CD14-positive monocyte (primary cell): ENCODE measurements around the gene CAST. TPM values are rescaled to one million over a fixed set of nuclear protein-coding genes. Genes with fewer than 3 reads are reported as not detected.

Experiments used
- DNase-seq, 3 donors: peaks; one replicate each; pipeline ENCODE4 v3.0.0-alpha.2; 2011 to 2022
- H2AFZ ChIP-seq: 2 replicates; pipeline ENCODE4 v1.6.0; 2012; ENCODE audit warnings: mild to moderate bottlenecking, low read depth, low read length, inconsistent platforms; ENCODE audit not compliant: insufficient read depth, poor library complexity, severe bottlenecking
- H3K27ac ChIP-seq, 2 donors: 1 replicate in 1 of 2; 2 replicates in 1 of 2; pipeline ENCODE4 v1.5.1; 2012 to 2013; ENCODE audit warnings: low read length in 2 of 2, control low read depth in 1 of 2, inconsistent platforms in 1 of 2, low read depth in 1 of 2, mild to moderate bottlenecking in 1 of 2
- H3K27me3 ChIP-seq, 2 donors: one replicate each; pipeline versions ENCODE4 v1.6.0 to v1.6.1; 2011 to 2013; ENCODE audit warnings: low read length in 2 of 2; ENCODE audit not compliant: control insufficient read depth in 2 of 2, insufficient read depth in 2 of 2
- H3K36me3 ChIP-seq, 2 donors: replicated peaks in 1 of 2; 1 replicate in 1 of 2; 2 replicates in 1 of 2; pipeline versions ENCODE4 v1.5.1 to v1.6.1; 2012 to 2013; ENCODE audit warnings: low read length in 2 of 2, control low read depth in 1 of 2, inconsistent platforms in 1 of 2, mild to moderate bottlenecking in 1 of 2; ENCODE audit not compliant: insufficient read depth in 2 of 2, control insufficient read depth in 1 of 2
- H3K4me1 ChIP-seq, 2 donors: 1 replicate in 1 of 2; 2 replicates in 1 of 2; pipeline versions ENCODE4 v1.5.1 to v1.6.1; 2012 to 2013; ENCODE audit warnings: low read length in 2 of 2, control low read depth in 1 of 2, inconsistent platforms in 1 of 2, mild to moderate bottlenecking in 1 of 2, moderate library complexity in 1 of 2; ENCODE audit not compliant: insufficient read depth in 2 of 2, control insufficient read depth in 1 of 2
- H3K4me2 ChIP-seq: replicated peaks from 2 replicates; pipeline ENCODE3; 2012; ENCODE audit warnings: low read length, moderate library complexity, mild to moderate bottlenecking; ENCODE audit not compliant: poor library complexity, severe bottlenecking; ENCODE audit errors: extremely low read depth
- H3K4me3 ChIP-seq, 3 experiments: fragments of 200-600 bp in 1 of 3; sonication (generic) in 1 of 3; replicated peaks in 1 of 3; 1 replicate in 2 of 3; 2 replicates in 1 of 3; pipeline ENCODE4 v1.5.1; 2011 to 2013; ENCODE audit warnings: low read length in 3 of 3, mild to moderate bottlenecking in 3 of 3, control low read depth in 2 of 3, low read depth in 2 of 3, inconsistent platforms in 1 of 3, moderate library complexity in 1 of 3
- H3K79me2 ChIP-seq: 2 replicates; pipeline ENCODE4 v1.6.0; 2012; ENCODE audit warnings: mild to moderate bottlenecking, control low read depth, inconsistent platforms, low read length, moderate library complexity; ENCODE audit not compliant: insufficient read depth
- H3K9ac ChIP-seq: 2 replicates; pipeline ENCODE4 v1.6.0; 2017; ENCODE audit warnings: low read length, mild to moderate bottlenecking; ENCODE audit not compliant: insufficient read depth, poor library complexity, severe bottlenecking
- H3K9me3 ChIP-seq, 2 donors: replicated peaks in 1 of 2; 1 replicate in 1 of 2; 2 replicates in 1 of 2; pipeline versions ENCODE4 v1.5.1 to v1.6.1; 2012 to 2013; ENCODE audit warnings: low read length in 2 of 2, control low read depth in 1 of 2; ENCODE audit not compliant: control insufficient read depth in 1 of 2, insufficient read depth in 1 of 2
- H4K20me1 ChIP-seq: 2 replicates; pipeline ENCODE4 v1.6.0; 2012; ENCODE audit warnings: mild to moderate bottlenecking, low read length, control low read depth, moderate library complexity; ENCODE audit not compliant: insufficient read depth
- H3K27ac Mint-ChIP-seq, 7 donors: one replicate each; pipeline ENCODE4 v1.8.0; 2020; ENCODE audit warnings: mild to moderate bottlenecking in 7 of 7, mixed read lengths in 7 of 7, moderate library complexity in 6 of 7, inconsistent platforms in 2 of 7
- H3K27me3 Mint-ChIP-seq, 3 donors: one replicate each; pipeline ENCODE4 v1.8.0; 2021 to 2022; ENCODE audit warnings: low read depth in 3 of 3, mild to moderate bottlenecking in 3 of 3, mixed read lengths in 3 of 3, moderate library complexity in 3 of 3, inconsistent platforms in 1 of 3
- H3K36me3 Mint-ChIP-seq, 2 donors: one replicate each; pipeline ENCODE4 v1.8.0; 2020; ENCODE audit warnings: mixed read lengths in 2 of 2, inconsistent platforms in 1 of 2, mild to moderate bottlenecking in 1 of 2
- H3K4me1 Mint-ChIP-seq: one replicate; pipeline ENCODE4 v1.8.0; 2020; ENCODE audit warnings: mild to moderate bottlenecking, mixed read lengths
- H3K4me3 Mint-ChIP-seq, 2 donors: one replicate each; pipeline ENCODE4 v1.8.0; 2020; ENCODE audit warnings: mild to moderate bottlenecking in 2 of 2, mixed read lengths in 2 of 2, moderate library complexity in 1 of 2
- H3K9me3 Mint-ChIP-seq, 7 donors: one replicate each; pipeline ENCODE4 v1.8.0; 2020 to 2022; ENCODE audit warnings: mixed read lengths in 7 of 7, mild to moderate bottlenecking in 6 of 7, moderate library complexity in 6 of 7, inconsistent platforms in 2 of 7
- WGBS: methylation state at CpG from one replicate; pipeline ENCODE4 v1.1.5; 2013; ENCODE audit warnings: missing lambda C conversion rate; ENCODE audit not compliant: insufficient coverage; 5-methylcytosine and 5-hydroxymethylcytosine counted together
- intact Hi-C, 2 donors: fragments of 100-400 bp; cut with micrococcal nuclease; formaldehyde crosslinking; loops; one replicate each; pipeline versions ENCODE4 v1.15.0 to v1.15.1; 2023
- polyA minus RNA-seq: library from RNA; depleted of rRNA, polyadenylated mRNA; stranded (reverse); fragments of >200 nt; gene quantifications from 2 replicates; pipeline ENCODE4 v1.2.3, GENCODE V29; 2012
- polyA plus RNA-seq, 3 donors: library from polyadenylated mRNA; depleted of rRNA in 1 of 3; unstranded in 2 of 3; stranded (reverse) in 1 of 3; fragments of 300-500 nt in 2 of 3; fragments of >200 nt in 1 of 3; fragmentation: Illumina TruSeq in 2 of 3; gene quantifications; 1 replicate in 2 of 3; 2 replicates in 1 of 3; pipeline ENCODE4 v1.2.3, GENCODE V29; 2012 to 2021
- total RNA-seq, 12 experiments: library from RNA in 1 of 12; stranded (reverse) in 1 of 12; fragments of 120-200 nt in 1 of 12; gene quantifications; one replicate each; pipeline ENCODE4 v1.2.4 and lab custom pipeline; 2013 to 2026; ENCODE audit warnings: mixed read lengths in 6 of 12, inconsistent platforms in 1 of 12
- TF ChIP-seq, protein P1 (sequence below): fragments of 200-600 bp; IDR thresholded peaks from one replicate; pipeline ENCODE4 v1.8.0; 2022; ENCODE audit warnings: antibody characterized with exemption, mild to moderate bottlenecking

Gene CAST, protein sequence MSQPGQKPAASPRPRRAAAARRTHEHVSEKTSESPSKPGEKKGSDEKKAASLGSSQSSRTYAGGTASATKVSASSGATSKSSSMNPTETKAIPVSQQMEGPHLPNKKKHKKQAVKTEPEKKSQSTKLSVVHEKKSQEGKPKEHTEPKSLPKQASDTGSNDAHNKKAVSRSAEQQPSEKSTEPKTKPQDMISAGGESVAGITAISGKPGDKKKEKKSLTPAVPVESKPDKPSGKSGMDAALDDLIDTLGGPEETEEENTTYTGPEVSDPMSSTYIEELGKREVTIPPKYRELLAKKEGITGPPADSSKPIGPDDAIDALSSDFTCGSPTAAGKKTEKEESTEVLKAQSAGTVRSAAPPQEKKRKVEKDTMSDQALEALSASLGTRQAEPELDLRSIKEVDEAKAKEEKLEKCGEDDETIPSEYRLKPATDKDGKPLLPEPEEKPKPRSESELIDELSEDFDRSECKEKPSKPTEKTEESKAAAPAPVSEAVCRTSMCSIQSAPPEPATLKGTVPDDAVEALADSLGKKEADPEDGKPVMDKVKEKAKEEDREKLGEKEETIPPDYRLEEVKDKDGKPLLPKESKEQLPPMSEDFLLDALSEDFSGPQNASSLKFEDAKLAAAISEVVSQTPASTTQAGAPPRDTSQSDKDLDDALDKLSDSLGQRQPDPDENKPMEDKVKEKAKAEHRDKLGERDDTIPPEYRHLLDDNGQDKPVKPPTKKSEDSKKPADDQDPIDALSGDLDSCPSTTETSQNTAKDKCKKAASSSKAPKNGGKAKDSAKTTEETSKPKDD
- 374 TPM for total RNA-seq (2013)
- 100 to 1,000 TPM in 1 of 3 donors, 10 to 100 TPM in 2; 49.6 to 125 (median 76.8) TPM for polyA plus RNA-seq
- polyA minus RNA-seq: 86.3 and 152 TPM in 2 replicates
- 146 to 561 (median 405) reads per million in 11 experiments for total RNA-seq (lab: John Stamatoyannopoulos, UW)

DNA sequence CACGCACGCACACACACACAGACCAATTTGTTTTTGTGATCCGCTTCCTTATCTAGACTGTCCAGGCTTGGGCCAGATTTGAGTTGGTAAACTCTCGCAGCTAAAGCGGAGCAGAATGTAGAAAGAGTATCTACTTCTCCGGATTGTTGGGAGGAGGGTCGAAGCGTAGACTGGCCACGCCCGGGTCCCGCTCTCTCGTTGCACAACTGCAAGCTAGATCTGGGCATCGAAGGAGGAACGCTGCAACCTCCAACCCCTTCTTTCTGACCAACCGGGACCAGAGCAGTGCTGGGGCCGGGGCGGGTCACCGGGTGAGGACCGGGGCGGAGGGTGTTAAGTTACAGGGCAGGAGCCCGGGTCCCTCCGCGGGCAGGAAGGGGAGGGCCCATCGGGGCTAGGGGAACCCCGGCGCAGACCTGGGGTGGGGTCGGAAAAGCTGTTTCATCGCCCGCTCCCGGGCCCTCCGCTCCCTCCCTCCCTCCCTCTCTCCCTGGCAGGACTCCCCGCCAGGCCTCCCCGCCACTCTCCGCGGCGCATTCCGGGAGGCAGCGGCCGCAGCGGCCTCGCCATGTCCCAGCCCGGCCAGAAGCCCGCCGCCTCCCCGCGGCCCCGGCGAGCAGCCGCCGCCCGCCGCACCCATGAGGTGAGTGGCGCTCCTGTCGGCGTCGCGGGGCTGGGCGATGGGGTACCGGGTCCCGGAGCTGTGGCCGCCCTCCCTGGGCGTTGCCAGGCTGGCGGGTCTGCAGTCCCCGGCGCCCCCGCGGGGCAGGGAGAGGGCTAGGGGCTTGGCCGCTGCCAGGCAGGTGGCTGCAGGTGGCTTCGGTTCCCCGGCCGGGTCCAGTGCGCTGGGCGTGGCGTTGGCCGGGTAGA lies at the start of gene CAST:
Gene CAST (plus strand): TSS at position 522 of the 870 bp plus-strand sequence. CDS start 47 bp downstream, at position 569.
- Histone ChIP-seq H3K4me2 (peak within 1 kb of the TSS; percentile 85), H3K79me2 (peaks cover 48% of the 10 kb centered on the region), H3K9ac (peak within 1 kb of the TSS; percentile 98), H3K9me3 (no peaks in the 10 kb centered on the region), H4K20me1 (peaks cover 43% of the 10 kb centered on the region), H3K27me3 (no peaks in the 10 kb centered on the region), H3K4me1 (peaks cover 53 to 76% of the 10 kb centered on the region in 2 donors), H3K36me3 (no peaks in the 10 kb centered on the region), H3K4me3 (peak within 1 kb of the TSS; percentile 85 to 87 (median 86)), H2AFZ (peak within 1 kb of the TSS; percentile 78), H3K27ac (peak within 1 kb of the TSS; percentile 89 to 91)
- H3K36me3 Mint-ChIP-seq: peaks cover 3 to 4% of the 10 kb centered on the region in 2 donors
- under 1% methylated on average over 62 of the region's 75 CpGs for WGBS
- peak within 1 kb of the TSS; percentile 98 to 99 for H3K4me3 Mint-ChIP-seq
- peak; percentile 90 to 95 (median 94) for DNase-seq
- H3K27ac Mint-ChIP-seq: peak within 1 kb of the TSS; percentile 98 to 99 (median 99)
- peaks cover 70% of the 10 kb centered on the region for H3K4me1 Mint-ChIP-seq
- no peaks in the 10 kb centered on the region for H3K9me3 Mint-ChIP-seq
- intact Hi-C loops: loop anchor here (5.0 to 10.0 kb wide), 2 partner anchors 47 to 50 kb away; no protein-coding TSS in a partner anchor
- no peaks in the 10 kb centered on the region for H3K27me3 Mint-ChIP-seq
- TF ChIP-seq, protein P1, sequence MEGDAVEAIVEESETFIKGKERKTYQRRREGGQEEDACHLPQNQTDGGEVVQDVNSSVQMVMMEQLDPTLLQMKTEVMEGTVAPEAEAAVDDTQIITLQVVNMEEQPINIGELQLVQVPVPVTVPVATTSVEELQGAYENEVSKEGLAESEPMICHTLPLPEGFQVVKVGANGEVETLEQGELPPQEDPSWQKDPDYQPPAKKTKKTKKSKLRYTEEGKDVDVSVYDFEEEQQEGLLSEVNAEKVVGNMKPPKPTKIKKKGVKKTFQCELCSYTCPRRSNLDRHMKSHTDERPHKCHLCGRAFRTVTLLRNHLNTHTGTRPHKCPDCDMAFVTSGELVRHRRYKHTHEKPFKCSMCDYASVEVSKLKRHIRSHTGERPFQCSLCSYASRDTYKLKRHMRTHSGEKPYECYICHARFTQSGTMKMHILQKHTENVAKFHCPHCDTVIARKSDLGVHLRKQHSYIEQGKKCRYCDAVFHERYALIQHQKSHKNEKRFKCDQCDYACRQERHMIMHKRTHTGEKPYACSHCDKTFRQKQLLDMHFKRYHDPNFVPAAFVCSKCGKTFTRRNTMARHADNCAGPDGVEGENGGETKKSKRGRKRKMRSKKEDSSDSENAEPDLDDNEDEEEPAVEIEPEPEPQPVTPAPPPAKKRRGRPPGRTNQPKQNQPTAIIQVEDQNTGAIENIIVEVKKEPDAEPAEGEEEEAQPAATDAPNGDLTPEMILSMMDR: no peak
